Hepatocyte (in vitro differentiated cells): Measurements from ENCODE around the gene LMBRD2. TPM values are rescaled to one million over a fixed set of nuclear protein-coding genes. Genes with fewer than 3 reads are reported as not detected.

Source experiments
- DNase-seq: peaks from one replicate; pipeline ENCODE4 v3.0.0-alpha.2; 2016; ENCODE audit warnings: low spot score
- H2AFZ ChIP-seq: fragments of 200-600 bp; sonication (generic); 2 replicates; pipeline ENCODE4 v1.6.0; 2016; ENCODE audit warnings: antibody characterized with exemption, mild to moderate bottlenecking
- H3K27ac ChIP-seq: fragments of 200-600 bp; sonication (generic); 2 replicates; pipeline ENCODE4 v1.5.1; 2016; ENCODE audit warnings: mild to moderate bottlenecking
- H3K27me3 ChIP-seq: fragments of 200-600 bp; sonication (generic); 2 replicates; pipeline ENCODE4 v1.6.1; 2016
- H3K36me3 ChIP-seq: fragments of 200-600 bp; sonication (generic); replicated peaks from 2 replicates; pipeline ENCODE4 v1.5.1; 2016; ENCODE audit warnings: low read depth; ENCODE audit not compliant: insufficient read depth
- H3K4me1 ChIP-seq: fragments of 200-600 bp; sonication (generic); 2 replicates; pipeline ENCODE4 v1.5.1; 2016; ENCODE audit warnings: mild to moderate bottlenecking, moderate library complexity; ENCODE audit not compliant: insufficient read depth
- H3K4me2 ChIP-seq: fragments of 200-600 bp; sonication (generic); 2 replicates; pipeline ENCODE4 v1.6.0; 2016
- H3K4me3 ChIP-seq: fragments of 200-600 bp; sonication (generic); 2 replicates; pipeline ENCODE4 v1.5.1; 2016; ENCODE audit warnings: mild to moderate bottlenecking
- H3K79me2 ChIP-seq: fragments of 200-600 bp; sonication (generic); 2 replicates; pipeline ENCODE4 v1.6.0; 2017; ENCODE audit warnings: mild to moderate bottlenecking
- H3K9me2 ChIP-seq: fragments of 200-600 bp; sonication (generic); replicated peaks from 2 replicates; pipeline ENCODE4 v1.6.0; 2017; ENCODE audit warnings: mild to moderate bottlenecking; ENCODE audit not compliant: insufficient read depth
- H3K9me3 ChIP-seq: fragments of 200-600 bp; sonication (generic); 2 replicates; pipeline ENCODE4 v1.5.1; 2016; ENCODE audit warnings: low read depth, mild to moderate bottlenecking
- H4K20me1 ChIP-seq: fragments of 200-600 bp; sonication (generic); 2 replicates; pipeline ENCODE4 v1.6.0; 2016; ENCODE audit warnings: mild to moderate bottlenecking; ENCODE audit not compliant: insufficient read depth, poor library complexity, severe bottlenecking
- CTCF ChIP-seq: fragments of 200-600 bp; sonication (generic); IDR thresholded peaks from 2 replicates; pipeline ENCODE4 v1.5.1; 2016; ENCODE audit warnings: antibody characterized with exemption, mild to moderate bottlenecking; ENCODE audit not compliant: poor library complexity
- EZH2 ChIP-seq: fragments of 200-600 bp; sonication (generic); IDR thresholded peaks from 2 replicates; pipeline ENCODE4 v1.6.1; 2016; ENCODE audit warnings: antibody characterized with exemption, mild to moderate bottlenecking, borderline replicate concordance
- EZH2phosphoT487 ChIP-seq: fragments of 200-600 bp; sonication (generic); IDR thresholded peaks from one replicate; pipeline ENCODE4 v1.6.1; 2018; ENCODE audit warnings: antibody characterized with exemption, mild to moderate bottlenecking, low read depth, moderate library complexity; ENCODE audit not compliant: unreplicated experiment, severe bottlenecking
- WGBS: methylation state at CpG from one replicate; pipeline ENCODE4 v1.1.6; 2016; ENCODE audit warnings: low lambda C conversion rate; ENCODE audit errors: missing lambda C conversion rate; 5-methylcytosine and 5-hydroxymethylcytosine counted together
- polyA plus RNA-seq: library from polyadenylated mRNA; unstranded; fragments of >200 nt; fragmentation: Nextera tagmentation; extraction: Ambion mirVana; gene quantifications from 2 replicates; pipeline ENCODE4 v1.2.1, GENCODE V29; 2016
- total RNA-seq: library from RNA; depleted of rRNA; stranded (reverse); fragments of >200 nt; gene quantifications from 2 replicates; pipeline ENCODE4 v1.2.3, GENCODE V29; 2014

LMBRD2 gene
- total and polyA plus RNA-seq, 2 experiments from 2014 or later = 4.5 to 27.9 TPM

DNA sequence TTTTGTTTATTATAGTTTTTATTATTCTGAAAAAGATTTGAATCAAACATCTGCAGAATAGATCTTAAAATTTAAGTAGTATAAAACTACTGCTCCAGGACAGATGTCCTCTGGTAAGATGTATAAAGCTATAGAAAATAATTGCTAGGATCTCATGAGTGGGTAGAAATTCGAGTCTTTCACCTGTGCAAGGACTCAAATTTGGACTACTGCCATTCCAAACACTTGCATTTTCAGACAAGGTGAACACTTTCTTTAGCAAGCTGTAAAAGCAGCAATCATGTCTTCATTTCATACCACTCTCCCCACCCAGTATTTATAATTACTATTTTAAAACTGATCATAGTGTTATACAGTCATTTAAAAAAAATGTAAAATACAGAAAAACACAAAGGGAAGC is 20.9 kb upstream of the LMBRD2 start:
- H4K20me1 ChIP-seq = no peaks in the 10 kb centered on the region
- H3K27me3 ChIP-seq = no peaks in the 10 kb centered on the region
- H3K4me3 ChIP-seq = no peak overlapping the region
- no peak for DNase-seq
- H3K27ac ChIP-seq = no peak overlapping the region
- no peaks in the 10 kb centered on the region for H3K9me3 ChIP-seq
- 89% methylated on average over 1 of the region's 1 CpG for WGBS
- H3K79me2 ChIP-seq = peaks cover 20% of the 10 kb centered on the region
- H3K4me2 ChIP-seq = no peak overlapping the region
- H3K4me1 ChIP-seq = no peaks in the 10 kb centered on the region
- no peaks in the 10 kb centered on the region for H3K9me2 ChIP-seq
- no peak overlapping the region for H2AFZ ChIP-seq
- H3K36me3 ChIP-seq = peaks cover 4% of the 10 kb centered on the region
- no peak for TF ChIP-seq CTCF
- no peak for TF ChIP-seq EZH2phosphoT487
- no peak for TF ChIP-seq EZH2

DNA sequence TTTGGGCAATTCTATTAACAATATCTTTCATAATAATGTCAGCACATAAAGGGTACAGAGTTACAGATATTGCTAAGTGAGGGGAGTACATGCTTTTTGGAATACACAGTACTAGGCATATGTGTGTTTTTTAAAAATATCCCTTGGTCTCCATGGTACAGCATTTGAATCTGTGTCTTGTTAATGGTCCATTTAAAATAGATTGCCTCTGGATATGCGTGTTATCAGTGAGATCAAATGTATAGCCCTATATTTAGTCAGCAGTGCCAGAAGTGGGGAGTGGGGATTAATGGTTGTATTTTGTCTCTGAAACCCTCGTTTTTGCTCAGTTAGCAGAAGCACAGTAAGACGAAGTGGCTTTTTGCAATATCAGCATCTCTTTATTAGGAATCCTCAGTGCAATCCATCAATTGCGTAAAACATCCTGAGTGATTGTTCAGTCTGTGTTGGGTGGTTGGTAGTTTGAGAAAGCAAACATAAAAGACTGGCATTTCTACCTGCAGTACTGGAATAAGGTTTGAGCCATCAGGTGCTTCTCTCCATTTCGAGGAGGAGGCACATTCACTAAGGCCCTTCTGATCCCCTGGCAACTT is 19.2 kb upstream of the LMBRD2 start:
- TF ChIP-seq CTCF = no peak
- TF ChIP-seq EZH2 = no peak
- no peak for TF ChIP-seq EZH2phosphoT487
- no peaks in the 10 kb centered on the region for H3K9me3 ChIP-seq
- no peaks in the 10 kb centered on the region for H3K9me2 ChIP-seq
- H3K79me2 ChIP-seq = peaks cover 29% of the 10 kb centered on the region
- peaks cover 4% of the 10 kb centered on the region for H3K36me3 ChIP-seq
- no peak overlapping the region for H3K4me3 ChIP-seq
- H3K27ac ChIP-seq = no peak overlapping the region
- no peak overlapping the region for H2AFZ ChIP-seq
- no peaks in the 10 kb centered on the region for H3K27me3 ChIP-seq
- 81% methylated on average over 5 of the region's 5 CpGs for WGBS
- H3K4me2 ChIP-seq = no peak overlapping the region
- H3K4me1 ChIP-seq = no peaks in the 10 kb centered on the region
- no peaks in the 10 kb centered on the region for H4K20me1 ChIP-seq
- no peak for DNase-seq

DNA sequence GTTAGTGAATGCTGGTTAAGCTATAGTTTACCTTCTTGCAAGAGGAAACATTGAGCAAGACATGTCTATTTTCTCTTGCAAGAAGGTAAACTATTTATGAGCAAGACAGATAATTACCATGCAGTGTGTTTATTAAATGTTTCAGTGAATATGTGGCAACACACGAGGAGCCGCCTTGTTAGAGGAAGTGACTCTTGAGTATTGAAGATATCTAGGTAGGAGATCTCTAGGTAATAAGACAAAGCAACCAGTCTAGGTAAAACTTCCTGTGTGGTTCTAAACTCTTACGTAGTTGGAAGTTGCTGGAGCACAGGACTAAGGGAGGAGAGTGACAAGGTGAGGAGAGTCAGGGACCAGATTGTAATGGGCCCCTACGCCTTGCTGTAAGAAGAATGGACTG is 17.1 kb upstream of the LMBRD2 start:
- Histone ChIP-seq H3K27me3 (no peaks in the 10 kb centered on the region), H3K4me1 (no peaks in the 10 kb centered on the region), H3K36me3 (peaks cover 4% of the 10 kb centered on the region), H3K79me2 (peaks cover 50% of the 10 kb centered on the region), H3K4me3 (no peak overlapping the region), H3K9me2 (no peaks in the 10 kb centered on the region), H2AFZ (no peak overlapping the region), H3K9me3 (no peaks in the 10 kb centered on the region), H3K27ac (no peak overlapping the region), H3K4me2 (no peak overlapping the region), H4K20me1 (no peaks in the 10 kb centered on the region)
- 91% methylated on average over 4 of the region's 4 CpGs for WGBS
- TF ChIP-seq CTCF (no peak), EZH2phosphoT487 (no peak), EZH2 (no peak)
- no peak for DNase-seq

DNA sequence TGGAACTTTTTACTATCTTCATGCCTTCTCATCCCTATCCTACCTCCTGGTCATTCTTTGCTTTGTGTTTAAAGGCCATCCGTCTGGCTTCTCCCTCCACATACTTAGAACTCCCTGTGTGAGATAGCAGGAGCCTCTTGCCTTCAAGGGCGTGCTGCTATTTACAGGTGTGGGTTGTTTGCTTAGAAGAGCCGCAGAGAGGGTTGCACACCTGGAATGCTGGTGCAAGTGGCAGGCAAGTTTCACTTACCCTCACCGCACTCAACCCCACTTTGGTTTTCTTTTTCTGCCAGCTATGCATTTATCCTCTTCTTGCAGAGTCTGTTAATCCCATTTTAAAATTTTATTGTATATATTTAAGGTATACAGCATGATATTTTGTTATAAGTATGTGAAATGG is 12.8 kb upstream of the LMBRD2 start:
- H3K36me3 ChIP-seq = peaks cover 4% of the 10 kb centered on the region

More for the DNA sequence above, 12.8 kb upstream of the LMBRD2 start:
- H3K27ac ChIP-seq = no peak overlapping the region
- DNase-seq = no peak
- no peaks in the 10 kb centered on the region for H4K20me1 ChIP-seq
- no peaks in the 10 kb centered on the region for H3K9me3 ChIP-seq
- H2AFZ ChIP-seq = no peak overlapping the region
- no peaks in the 10 kb centered on the region for H3K27me3 ChIP-seq
- WGBS = 82% methylated on average over 4 of the region's 4 CpGs
- no peak overlapping the region for H3K4me3 ChIP-seq
- peaks cover 23% of the 10 kb centered on the region for H3K4me1 ChIP-seq
- TF ChIP-seq EZH2phosphoT487 (no peak), CTCF (no peak), EZH2 (no peak)
- H3K79me2 ChIP-seq = peaks cover 81% of the 10 kb centered on the region
- no peak overlapping the region for H3K4me2 ChIP-seq
- no peaks in the 10 kb centered on the region for H3K9me2 ChIP-seq
